HEK293 (cell line): ENCODE measurements around the gene KDM2B.
"Not testable (repeated sequence)": the region's sequence is repeated elsewhere in the genome, so short reads cannot be mapped to it uniquely, and the experiment has no call there.

ENCODE experiments used
- CTCF ChIA-PET: fragments of 350-600 bp; formaldehyde crosslinking; extraction: SDS; loops from one replicate; lab custom pipeline; 2021; ENCODE audit warnings: antibody characterized with exemption; lab: Yijun Ruan, JAX
- POLR2A ChIA-PET: fragments of 300-600 bp; formaldehyde crosslinking; extraction: SDS; loops from one replicate; lab custom pipeline; 2020; ENCODE audit warnings: antibody characterized with exemption, inconsistent platforms; lab: Yijun Ruan, JAX
- H3K27ac ChIP-seq: fragments of 200-500 bp; sonication (Bioruptor generic); 2 replicates; pipeline ENCODE4 v1.5.1; 2014; ENCODE audit warnings: low read depth, low read length, control low read depth, inconsistent platforms; ENCODE audit errors: extremely low read depth
- H3K36me3 ChIP-seq, 2 experiments: fragments of 200-500 bp in 1 of 2; sonication (Bioruptor generic) in 1 of 2; 1 replicate in 1 of 2; 2 replicates in 1 of 2; pipeline ENCODE4 v1.5.1; 2014 to 2017; ENCODE audit warnings: inconsistent platforms in 2 of 2, low read length in 2 of 2; ENCODE audit not compliant: control insufficient read depth in 2 of 2, insufficient read depth in 1 of 2
- H3K4me1 ChIP-seq: fragments of 200-500 bp; sonication (Bioruptor generic); 2 replicates; pipeline ENCODE4 v1.5.1; 2014; ENCODE audit warnings: mild to moderate bottlenecking, low read length, inconsistent platforms; ENCODE audit not compliant: control insufficient read depth, insufficient read depth
- H3K4me3 ChIP-seq: 2 replicates; pipeline ENCODE4 v1.5.1; 2011; ENCODE audit warnings: low read depth, mild to moderate bottlenecking, control low read depth, low read length, moderate library complexity
- H3K9me3 ChIP-seq: fragments of 200-500 bp; sonication (Bioruptor generic); 2 replicates; pipeline ENCODE4 v1.5.1; 2014; ENCODE audit warnings: low read depth, low read length, inconsistent platforms; ENCODE audit not compliant: control insufficient read depth, insufficient read depth
- CTCF ChIP-seq: fragments of 450-650 bp; formaldehyde crosslinking; IDR thresholded peaks from 2 replicates; pipeline ENCODE4 v1.5.1; 2016; ENCODE audit warnings: missing biosample characterization, missing genetic modification characterization
- GLIS1 ChIP-seq: fragments of 450-650 bp; formaldehyde crosslinking; IDR thresholded peaks from 2 replicates; pipeline ENCODE4 v1.5.1; 2016; ENCODE audit warnings: missing biosample characterization, missing genetic modification characterization
- KLF17 ChIP-seq: fragments of 450-650 bp; formaldehyde crosslinking; IDR thresholded peaks from 2 replicates; pipeline ENCODE4 v1.5.1; 2016; ENCODE audit warnings: missing biosample characterization, missing genetic modification characterization
- PATZ1 ChIP-seq: fragments of 450-650 bp; formaldehyde crosslinking; IDR thresholded peaks from 2 replicates; pipeline ENCODE4 v1.5.1; 2016; ENCODE audit warnings: missing biosample characterization, missing genetic modification characterization
- PRDM1 ChIP-seq: fragments of 450-650 bp; formaldehyde crosslinking; IDR thresholded peaks from 2 replicates; pipeline ENCODE4; 2016; ENCODE audit warnings: missing biosample characterization, missing genetic modification characterization
- SP7 ChIP-seq: fragments of 450-650 bp; formaldehyde crosslinking; IDR thresholded peaks from 2 replicates; pipeline ENCODE4 v1.5.1; 2016; ENCODE audit warnings: missing biosample characterization, missing genetic modification characterization
- ZBTB20 ChIP-seq: fragments of 450-650 bp; formaldehyde crosslinking; IDR thresholded peaks from 2 replicates; pipeline ENCODE4 v1.5.1; 2016; ENCODE audit warnings: missing biosample characterization, missing genetic modification characterization
- ZNF121 ChIP-seq: fragments of 450-650 bp; formaldehyde crosslinking; IDR thresholded peaks from 2 replicates; pipeline ENCODE4 v1.5.1; 2016; ENCODE audit warnings: missing biosample characterization, missing genetic modification characterization
- ZNF133 ChIP-seq: fragments of 450-650 bp; formaldehyde crosslinking; IDR thresholded peaks from 2 replicates; pipeline ENCODE4 v1.5.1; 2016; ENCODE audit warnings: missing biosample characterization, missing genetic modification characterization
- ZNF174 ChIP-seq: fragments of 450-650 bp; formaldehyde crosslinking; IDR thresholded peaks from 2 replicates; pipeline ENCODE4 v1.5.0; 2017; ENCODE audit warnings: missing biosample characterization, mild to moderate bottlenecking, missing genetic modification characterization
- ZNF362 ChIP-seq: fragments of 450-650 bp; formaldehyde crosslinking; IDR thresholded peaks from 2 replicates; pipeline ENCODE4 v1.5.1; 2016; ENCODE audit warnings: missing biosample characterization, missing genetic modification characterization
- ZNF404 ChIP-seq: fragments of 450-650 bp; formaldehyde crosslinking; IDR thresholded peaks from 2 replicates; pipeline ENCODE4 v1.5.1; 2017; ENCODE audit warnings: missing biosample characterization, missing genetic modification characterization
- ZNF530 ChIP-seq: fragments of 450-650 bp; formaldehyde crosslinking; IDR thresholded peaks from 2 replicates; pipeline ENCODE4 v1.5.1; 2016; ENCODE audit warnings: low read depth, missing biosample characterization, missing genetic modification characterization
- ZNF560 ChIP-seq: fragments of 450-650 bp; formaldehyde crosslinking; IDR thresholded peaks from 2 replicates; pipeline ENCODE4 v1.5.1; 2017; ENCODE audit warnings: missing biosample characterization, missing genetic modification characterization, borderline replicate concordance
- ZNF596 ChIP-seq: fragments of 450-650 bp; IDR thresholded peaks from 2 replicates; pipeline ENCODE4 v1.5.0; 2018; ENCODE audit warnings: missing biosample characterization, mild to moderate bottlenecking, missing genetic modification characterization, moderate library complexity
- ZSCAN4 ChIP-seq: fragments of 450-650 bp; formaldehyde crosslinking; IDR thresholded peaks from 2 replicates; pipeline ENCODE4 v1.5.1; 2017; ENCODE audit warnings: missing biosample characterization, missing genetic modification characterization
- ZXDB ChIP-seq: fragments of 450-650 bp; formaldehyde crosslinking; IDR thresholded peaks from 2 replicates; pipeline ENCODE4 v1.5.1; 2016; ENCODE audit warnings: missing biosample characterization, missing genetic modification characterization

The KDM2B gene

GRCh38 chr12:121590476-121591143, 9.8 kb upstream of the KDM2B start:
- no peaks in the 10 kb centered on the region; the same call in 1 of the 2 replicates for H3K4me1 ChIP-seq
- POLR2A ChIA-PET: no interaction called here
- TF ChIP-seq ZNF596: 0 out of 2 replicates have a peak, but pooled peaks have one; percentile 48
- TF ChIP-seq PRDM1: peak; percentile 67
- no peak for TF ChIP-seq ZNF560 (tag by site-specific recombination)
- TF ChIP-seq ZNF530 (tag by site-specific recombination): no peak
- TF ChIP-seq, all 188 proteins: peak for 2
- H3K4me3 ChIP-seq: no peak overlapping the region
- H3K9me3 ChIP-seq: no peaks in the 10 kb centered on the region
- peaks cover 0 to 4% of the 10 kb centered on the region in 2 experiments; a peak in 2 of 3 replicates for H3K36me3 ChIP-seq
- H3K27ac ChIP-seq: no peak overlapping the region
- CTCF ChIA-PET: interaction anchor here (0.8 kb wide), 1 partner anchor 78 kb away, joined by 3 read pairs; the partner anchor contains the start of gene MORN3

GRCh38 chr12:121584885-121585284, 4.1 kb upstream of the KDM2B start:
- H3K9me3 ChIP-seq, H3K27ac ChIP-seq, H3K4me3 ChIP-seq, POLR2A ChIA-PET, H3K36me3 ChIP-seq: not testable (repeated sequence)
- CTCF ChIA-PET: interaction anchor here (0.6 to 2.9 kb wide), 3 partner anchors 11 to 209 kb away, joined by 5 to 12 read pairs (median 5); no protein-coding TSS in a partner anchor
- peaks cover 10% of the 10 kb centered on the region for H3K4me1 ChIP-seq

GRCh38 chr12:121583334-121583661, 2.5 kb upstream of the KDM2B start:
- peaks cover 10% of the 10 kb centered on the region for H3K4me1 ChIP-seq
- POLR2A ChIA-PET, H3K27ac ChIP-seq, H3K36me3 ChIP-seq, H3K4me3 ChIP-seq, H3K9me3 ChIP-seq: not testable (repeated sequence)
- TF ChIP-seq ZNF121 (tag by site-specific recombination): peak; percentile 99
- CTCF ChIA-PET: interaction anchor here (0.7 to 2.9 kb wide), 5 partner anchors 18 to 211 kb away, joined by 4 to 12 read pairs (median 5); no protein-coding TSS in a partner anchor

- ChIA-PET POLR2A (no interaction called here), CTCF (interaction anchor here (0.7 to 2.9 kb wide), 4 partner anchors 19 to 99 kb away, joined by 4 to 12 read pairs (median 6); no protein-coding TSS in a partner anchor)
- H3K4me1 ChIP-seq: peaks cover 12% of the 10 kb centered on the region
- H3K9me3 ChIP-seq: no peaks in the 10 kb centered on the region
- no peak overlapping the region for H3K4me3 ChIP-seq
- H3K36me3 ChIP-seq: no peaks in the 10 kb centered on the region
- no peak overlapping the region for H3K27ac ChIP-seq
- TF ChIP-seq ZSCAN4 (tag by site-specific recombination) (no peak), ZBTB20 (tag by site-specific recombination) (no peak), ZNF404 (tag by site-specific recombination) (no peak), PATZ1 (peak; percentile 28; the same call in 1 of the 2 replicates), KLF17 (no peak), ZXDB (no peak), GLIS1 (tag by site-specific recombination) (peak; percentile 52), ZNF133 (no peak), ZNF174 (tag by site-specific recombination) (no peak), ZNF362 (tag by site-specific recombination) (no peak), SP7 (peak; percentile 35; the same call in 1 of the 2 replicates), CTCF (tag by site-specific recombination) (no peak)
Observed at GRCh38 chr12:121582583-121583333, 1.9 kb upstream of the KDM2B start.
